ENCODE measurements around the gene FTO. TPM values are rescaled to one million over a fixed set of nuclear protein-coding genes. Genes with fewer than 3 reads are reported as not detected.
"Not testable (repeated sequence)": the region's sequence is repeated elsewhere in the genome, so short reads cannot be mapped to it uniquely, and the experiment has no call there.

The FTO gene
- total RNA-seq, 1 donor from 2014 or later = 106 TPM

DNA sequence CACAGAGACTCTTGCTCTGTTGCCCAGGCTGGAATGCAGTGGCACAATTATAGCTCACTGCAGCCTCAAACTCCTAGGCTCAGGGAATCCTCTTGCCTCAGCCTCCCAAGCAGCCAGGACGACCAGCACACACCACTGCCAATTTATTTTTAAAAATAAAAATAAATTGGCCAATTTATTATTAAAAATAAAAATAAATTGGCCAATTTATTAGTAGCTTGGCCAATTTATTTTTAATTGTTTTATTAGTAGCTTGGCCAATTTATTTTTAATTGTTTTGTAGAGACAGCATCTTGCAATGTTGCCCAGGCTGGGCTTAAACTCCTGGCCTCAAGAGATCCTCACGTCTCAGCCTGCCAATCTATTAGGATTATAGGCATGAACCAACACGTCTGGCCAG, 184.3 kb downstream of the FTO start:
- Mint-ChIP-seq H3K4me3 (ENCODE audit: unreplicated experiment) (no peak overlapping the region), H3K27ac (ENCODE audit: unreplicated experiment) (no peak overlapping the region), H3K36me3 (ENCODE audit: unreplicated experiment) (no peaks in the 10 kb centered on the region), H3K9me3 (ENCODE audit: unreplicated experiment) (no peaks in the 10 kb centered on the region), H3K4me1 (ENCODE audit: low read depth, unreplicated experiment) (no peaks in the 10 kb centered on the region), H3K27me3 (ENCODE audit: unreplicated experiment) (no peaks in the 10 kb centered on the region)
- TF ChIP-seq, protein P1, sequence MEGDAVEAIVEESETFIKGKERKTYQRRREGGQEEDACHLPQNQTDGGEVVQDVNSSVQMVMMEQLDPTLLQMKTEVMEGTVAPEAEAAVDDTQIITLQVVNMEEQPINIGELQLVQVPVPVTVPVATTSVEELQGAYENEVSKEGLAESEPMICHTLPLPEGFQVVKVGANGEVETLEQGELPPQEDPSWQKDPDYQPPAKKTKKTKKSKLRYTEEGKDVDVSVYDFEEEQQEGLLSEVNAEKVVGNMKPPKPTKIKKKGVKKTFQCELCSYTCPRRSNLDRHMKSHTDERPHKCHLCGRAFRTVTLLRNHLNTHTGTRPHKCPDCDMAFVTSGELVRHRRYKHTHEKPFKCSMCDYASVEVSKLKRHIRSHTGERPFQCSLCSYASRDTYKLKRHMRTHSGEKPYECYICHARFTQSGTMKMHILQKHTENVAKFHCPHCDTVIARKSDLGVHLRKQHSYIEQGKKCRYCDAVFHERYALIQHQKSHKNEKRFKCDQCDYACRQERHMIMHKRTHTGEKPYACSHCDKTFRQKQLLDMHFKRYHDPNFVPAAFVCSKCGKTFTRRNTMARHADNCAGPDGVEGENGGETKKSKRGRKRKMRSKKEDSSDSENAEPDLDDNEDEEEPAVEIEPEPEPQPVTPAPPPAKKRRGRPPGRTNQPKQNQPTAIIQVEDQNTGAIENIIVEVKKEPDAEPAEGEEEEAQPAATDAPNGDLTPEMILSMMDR (IDR thresholded peaks at IDR 0.05; ENCODE audit: partially characterized antibody, unreplicated experiment) = no peak
- DNase-seq = no peak

DNA sequence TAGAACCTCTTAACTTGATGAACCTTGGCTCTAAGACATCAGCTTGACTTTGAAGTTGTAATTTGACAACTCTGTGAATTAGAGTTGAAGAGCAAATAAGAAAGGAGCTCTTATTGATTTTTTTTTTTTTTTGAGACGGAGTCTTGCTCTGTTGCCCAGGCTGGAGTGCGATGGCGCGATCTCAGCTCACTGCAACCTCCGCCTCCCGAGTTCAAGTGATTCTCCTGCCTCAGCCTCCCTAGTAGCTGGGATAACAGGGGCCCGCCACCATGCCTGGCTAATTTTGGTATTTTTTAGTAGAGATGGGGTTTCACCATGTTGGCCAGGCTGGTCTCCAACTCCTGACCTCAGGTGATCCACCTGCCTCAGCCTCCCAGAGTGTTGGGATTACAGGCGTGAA, 186.9 kb downstream of the FTO start:
- H3K4me3 Mint-ChIP-seq (ENCODE audit: unreplicated experiment); H3K27me3 Mint-ChIP-seq (ENCODE audit: unreplicated experiment); DNase-seq; H3K4me1 Mint-ChIP-seq (ENCODE audit: low read depth, unreplicated experiment); H3K36me3 Mint-ChIP-seq (ENCODE audit: unreplicated experiment); H3K9me3 Mint-ChIP-seq (ENCODE audit: unreplicated experiment); H3K27ac Mint-ChIP-seq (ENCODE audit: unreplicated experiment): not testable (repeated sequence)

DNA sequence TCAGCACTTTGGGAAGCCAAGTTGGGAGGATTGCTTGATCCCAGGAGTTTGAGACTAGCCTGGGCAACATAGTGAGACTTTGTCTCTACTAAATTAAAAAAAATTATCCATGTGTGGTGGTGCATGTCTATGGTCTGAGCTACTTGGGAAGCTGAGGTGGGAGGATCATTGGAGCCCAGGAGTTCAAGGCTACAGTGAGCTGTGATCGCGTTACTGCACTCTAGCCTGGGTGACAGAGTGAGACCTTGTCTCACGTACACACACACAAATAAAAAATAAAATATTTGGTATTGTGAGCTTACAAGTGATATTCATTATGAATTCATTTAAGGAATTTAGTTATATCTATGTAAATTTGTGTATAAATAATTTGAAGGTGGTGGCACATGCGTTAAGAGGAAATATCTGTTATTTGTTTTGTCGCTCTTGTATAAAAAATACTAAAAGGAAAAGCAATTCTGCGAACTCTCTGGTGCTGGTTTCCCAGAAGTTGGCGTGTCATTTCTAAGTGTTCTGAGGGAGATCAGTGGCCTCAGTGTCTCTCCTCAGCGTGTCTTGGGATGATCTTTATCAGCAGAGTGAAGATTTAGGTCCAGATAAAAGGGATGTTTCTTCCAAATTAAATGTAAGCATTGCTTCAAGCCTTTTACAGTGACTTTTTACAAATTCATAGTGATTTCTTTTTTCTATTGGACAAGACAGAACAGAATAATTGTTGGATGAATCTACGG, 187.6 kb downstream of the FTO start:
- Mint-ChIP-seq H3K4me3 (ENCODE audit: unreplicated experiment) (no peak overlapping the region), H3K4me1 (ENCODE audit: low read depth, unreplicated experiment) (no peaks in the 10 kb centered on the region), H3K36me3 (ENCODE audit: unreplicated experiment) (no peaks in the 10 kb centered on the region), H3K9me3 (ENCODE audit: unreplicated experiment) (no peaks in the 10 kb centered on the region), H3K27ac (ENCODE audit: unreplicated experiment) (no peak overlapping the region), H3K27me3 (ENCODE audit: unreplicated experiment) (no peaks in the 10 kb centered on the region)
- DNase-seq = no peak
- TF ChIP-seq, protein P1 (IDR thresholded peaks at IDR 0.05; ENCODE audit: partially characterized antibody, unreplicated experiment) = no peak

DNA sequence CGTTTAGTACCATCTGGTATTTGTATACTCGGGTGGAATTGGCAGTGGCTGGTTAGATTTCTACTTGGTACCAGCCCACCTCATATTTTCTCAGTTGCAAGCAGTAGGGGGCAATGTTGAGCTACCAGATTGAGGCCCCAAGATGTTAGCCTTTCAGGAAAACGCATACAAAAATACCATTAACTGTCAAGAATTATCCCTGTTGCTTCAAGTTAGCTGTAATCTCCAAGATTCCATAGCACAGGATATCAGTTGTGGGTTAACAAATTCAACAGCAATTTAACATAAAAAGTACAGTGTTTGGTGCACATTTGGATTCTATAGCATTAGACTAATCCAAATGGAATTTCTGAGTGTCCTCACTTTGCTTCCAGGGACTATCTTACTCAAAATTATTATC, 188.2 kb downstream of the FTO start:
- Mint-ChIP-seq H3K36me3 (ENCODE audit: unreplicated experiment) (no peaks in the 10 kb centered on the region), H3K4me1 (ENCODE audit: low read depth, unreplicated experiment) (peaks cover 4% of the 10 kb centered on the region), H3K27me3 (ENCODE audit: unreplicated experiment) (no peaks in the 10 kb centered on the region), H3K27ac (ENCODE audit: unreplicated experiment) (no peak overlapping the region), H3K4me3 (ENCODE audit: unreplicated experiment) (no peak overlapping the region), H3K9me3 (ENCODE audit: unreplicated experiment) (no peaks in the 10 kb centered on the region)
- peak; percentile 65 for DNase-seq
- TF ChIP-seq, protein P1 (IDR thresholded peaks at IDR 0.05; ENCODE audit: partially characterized antibody, unreplicated experiment) = peak; percentile 82

DNA sequence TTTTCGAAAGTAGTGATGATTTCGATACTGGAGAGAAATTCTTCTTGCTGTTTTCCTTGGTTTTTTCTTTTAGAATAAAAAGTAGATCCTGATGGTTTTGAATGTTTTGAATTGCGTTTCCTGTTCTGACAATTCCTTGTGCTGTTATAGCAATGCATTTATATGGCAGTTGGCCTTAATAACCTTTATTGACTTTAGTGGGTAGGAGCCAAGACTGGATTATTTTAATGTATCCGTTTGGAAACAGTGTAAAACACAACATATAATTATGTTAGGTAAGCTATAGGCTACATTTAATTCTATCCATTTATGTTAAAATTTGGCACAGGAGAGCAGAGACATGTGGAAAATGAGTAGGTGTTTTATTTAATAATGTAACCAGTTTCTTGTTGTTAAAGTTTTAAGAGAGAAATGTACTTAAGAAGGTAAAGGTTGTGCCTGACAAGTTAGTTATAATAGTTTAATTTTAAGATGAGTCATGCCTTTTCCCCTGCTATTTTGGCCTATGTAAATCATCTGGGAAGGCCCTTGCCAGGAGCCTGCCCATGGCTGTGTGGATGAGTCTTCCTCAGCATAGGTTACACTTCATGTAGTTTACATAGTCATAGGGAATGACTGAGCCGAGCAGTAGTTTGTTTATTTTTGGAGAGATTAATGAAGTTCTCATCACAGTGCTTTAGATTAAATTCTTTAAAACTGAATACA, 189.9 kb downstream of the FTO start:
- Mint-ChIP-seq H3K4me1 (ENCODE audit: low read depth, unreplicated experiment) (peaks cover 5% of the 10 kb centered on the region), H3K27me3 (ENCODE audit: unreplicated experiment) (no peaks in the 10 kb centered on the region), H3K36me3 (ENCODE audit: unreplicated experiment) (no peaks in the 10 kb centered on the region), H3K4me3 (ENCODE audit: unreplicated experiment) (no peak overlapping the region), H3K27ac (ENCODE audit: unreplicated experiment) (no peak overlapping the region), H3K9me3 (ENCODE audit: unreplicated experiment) (no peaks in the 10 kb centered on the region)
- no peak for DNase-seq
- TF ChIP-seq, protein P1 (IDR thresholded peaks at IDR 0.05; ENCODE audit: partially characterized antibody, unreplicated experiment) = no peak
